Activated gamma-delta T cell treated with Interleukin-2 at 50 U/mL for 16 hours (primary cell): Measurements from ENCODE around the gene NOP14.
"Not testable (repeated sequence)": the region's sequence is repeated elsewhere in the genome, so short reads cannot be mapped to it uniquely, and the experiment has no call there.

ENCODE experiments used
- DNase-seq: peaks from one replicate; pipeline ENCODE4 v3.0.0-alpha.2; 2020

The NOP14 gene

GRCh38 chr4:2961421-2961810, 1.8 kb downstream of the NOP14 start:
- no peak for DNase-seq

GRCh38 chr4:2960450-2960849, 2.8 kb downstream of the NOP14 start:
- not testable (repeated sequence) for DNase-seq

- DNase-seq, result no peak
Measured at GRCh38 chr4:2958446-2958845, 4.8 kb downstream of the NOP14 start.

GRCh38 chr4:2955186-2956044, 7.8 kb downstream of the NOP14 start:
- DNase-seq, result not testable (repeated sequence)

- DNase-seq, result no peak
Measured at GRCh38 chr4:2954358-2955185, 8.6 kb downstream of the NOP14 start.

GRCh38 chr4:2953496-2953895, 9.7 kb downstream of the NOP14 start:
- no peak for DNase-seq

- DNase-seq, result no peak
Measured at GRCh38 chr4:2950221-2950989, 12.8 kb downstream of the NOP14 start.

GRCh38 chr4:2949782-2950125, 13.5 kb downstream of the NOP14 start:
- DNase-seq, result no peak

- DNase-seq, result no peak
Measured at GRCh38 chr4:2948895-2949781, 14.1 kb downstream of the NOP14 start.

GRCh38 chr4:2947926-2948325, 15.3 kb downstream of the NOP14 start:
- DNase-seq, result no peak

- DNase-seq, result no peak
Measured at GRCh38 chr4:2946812-2947600, 16.2 kb downstream of the NOP14 start.

- not testable (repeated sequence) for DNase-seq
Measured at GRCh38 chr4:2945619-2946604, 17.3 kb downstream of the NOP14 start.

- DNase-seq, result no peak
Measured at GRCh38 chr4:2944586-2945526, 18.4 kb downstream of the NOP14 start.

- DNase-seq, result no peak
Measured at GRCh38 chr4:2944091-2944482, 19.1 kb downstream of the NOP14 start.

- no peak for DNase-seq
Measured at GRCh38 chr4:2943364-2944090, 19.7 kb downstream of the NOP14 start.

- DNase-seq, result no peak
Measured at GRCh38 chr4:2942532-2943363, 20.5 kb downstream of the NOP14 start.

- DNase-seq, result no peak
Measured at GRCh38 chr4:2942037-2942531, 21.1 kb downstream of the NOP14 start.
